ENCODE results near the gene TNNI3K.

TNNI3K gene

DNA sequence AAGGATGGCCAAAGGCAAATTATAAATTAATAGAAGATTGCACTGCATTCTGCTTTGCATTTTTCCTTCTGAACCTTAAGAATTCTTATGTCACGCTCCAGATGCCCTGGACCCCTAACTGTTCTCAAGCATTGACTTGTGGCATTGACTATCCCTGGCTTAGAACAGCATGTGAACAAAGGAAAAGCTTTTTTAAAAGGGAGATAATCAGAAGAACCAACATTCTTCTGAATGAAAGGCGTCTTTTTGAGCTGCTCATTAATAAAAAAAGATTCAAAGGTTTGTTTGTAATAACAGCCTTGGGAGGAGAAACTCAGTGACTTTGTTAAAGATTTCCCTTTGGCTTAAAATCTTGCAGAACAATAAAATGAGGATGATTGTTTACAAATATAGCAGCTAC lies 105.5 kb downstream of the TNNI3K start:
- H3K4me3 Mint-ChIP-seq: no peak overlapping the region
- H3K9me3 Mint-ChIP-seq: no peaks in the 10 kb centered on the region
- H3K36me3 Mint-ChIP-seq (ENCODE audit: low read depth): no peaks in the 10 kb centered on the region
- no peaks in the 10 kb centered on the region for H3K4me1 Mint-ChIP-seq (ENCODE audit: low read depth)
- no peaks in the 10 kb centered on the region for H3K27me3 Mint-ChIP-seq
- no peak overlapping the region for H3K27ac Mint-ChIP-seq

- no peaks in the 10 kb centered on the region for H3K4me1 Mint-ChIP-seq (ENCODE audit: low read depth)
- no peak overlapping the region for H3K27ac Mint-ChIP-seq
- H3K36me3 Mint-ChIP-seq (ENCODE audit: low read depth): no peaks in the 10 kb centered on the region
- H3K27me3 Mint-ChIP-seq: no peaks in the 10 kb centered on the region
- H3K4me3 Mint-ChIP-seq: no peak overlapping the region
- H3K9me3 Mint-ChIP-seq: no peaks in the 10 kb centered on the region
Measured at GRCh38 chr1:74341702-74342339, 106.6 kb downstream of the TNNI3K start.

- Mint-ChIP-seq H3K27me3 (no peaks in the 10 kb centered on the region), H3K36me3 (ENCODE audit: low read depth) (no peaks in the 10 kb centered on the region), H3K27ac (no peak overlapping the region), H3K4me1 (ENCODE audit: low read depth) (no peaks in the 10 kb centered on the region), H3K4me3 (no peak overlapping the region), H3K9me3 (no peaks in the 10 kb centered on the region)
Measured at GRCh38 chr1:74343216-74343615, 108.0 kb downstream of the TNNI3K start.

GRCh38 chr1:74344387-74344786 lies 109.2 kb downstream of the TNNI3K start:
- Mint-ChIP-seq H3K27me3 (no peaks in the 10 kb centered on the region), H3K36me3 (ENCODE audit: low read depth) (no peaks in the 10 kb centered on the region)

DNA sequence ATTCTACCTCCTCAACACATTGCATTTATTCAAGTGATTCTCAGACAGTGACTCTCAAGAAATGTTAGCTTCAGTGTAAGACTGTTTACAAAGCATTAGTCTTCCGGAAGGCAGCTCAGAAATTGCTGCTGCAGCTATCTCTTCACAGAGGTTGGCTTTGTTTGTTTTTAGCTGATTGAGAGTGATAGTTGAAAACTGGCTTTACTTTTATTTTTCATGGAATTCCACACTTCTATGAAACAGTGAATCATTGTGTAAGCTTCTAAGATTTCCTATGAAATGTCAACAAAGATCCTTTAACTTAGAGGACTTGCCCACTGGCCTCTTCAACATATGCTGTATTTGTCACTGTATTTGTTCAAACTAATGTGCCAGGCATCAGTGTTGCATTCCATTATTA lies 121.3 kb downstream of the TNNI3K start:
- Mint-ChIP-seq H3K27me3 (no peaks in the 10 kb centered on the region), H3K4me1 (ENCODE audit: low read depth) (no peaks in the 10 kb centered on the region), H3K9me3 (no peaks in the 10 kb centered on the region), H3K36me3 (ENCODE audit: low read depth) (no peaks in the 10 kb centered on the region), H3K27ac (no peak overlapping the region), H3K4me3 (no peak overlapping the region)

More at GRCh38 chr1:74344387-74344786, 109.2 kb downstream of the TNNI3K start:
- no peaks in the 10 kb centered on the region for H3K4me1 Mint-ChIP-seq (ENCODE audit: low read depth)
- no peaks in the 10 kb centered on the region for H3K9me3 Mint-ChIP-seq
- no peak overlapping the region for H3K4me3 Mint-ChIP-seq
- H3K27ac Mint-ChIP-seq: no peak overlapping the region

GRCh38 chr1:74357150-74357549 lies 122.0 kb downstream of the TNNI3K start:
- no peaks in the 10 kb centered on the region for H3K36me3 Mint-ChIP-seq (ENCODE audit: low read depth)
- no peak overlapping the region for H3K27ac Mint-ChIP-seq
- no peaks in the 10 kb centered on the region for H3K9me3 Mint-ChIP-seq
- H3K4me1 Mint-ChIP-seq (ENCODE audit: low read depth): no peaks in the 10 kb centered on the region
- H3K27me3 Mint-ChIP-seq: no peaks in the 10 kb centered on the region
- no peak overlapping the region for H3K4me3 Mint-ChIP-seq

GRCh38 chr1:74357756-74358155 lies 122.6 kb downstream of the TNNI3K start:
- Mint-ChIP-seq H3K36me3 (ENCODE audit: low read depth) (no peaks in the 10 kb centered on the region), H3K4me3 (no peak overlapping the region), H3K4me1 (ENCODE audit: low read depth) (no peaks in the 10 kb centered on the region), H3K9me3 (no peaks in the 10 kb centered on the region), H3K27me3 (no peaks in the 10 kb centered on the region), H3K27ac (no peak overlapping the region)

DNA sequence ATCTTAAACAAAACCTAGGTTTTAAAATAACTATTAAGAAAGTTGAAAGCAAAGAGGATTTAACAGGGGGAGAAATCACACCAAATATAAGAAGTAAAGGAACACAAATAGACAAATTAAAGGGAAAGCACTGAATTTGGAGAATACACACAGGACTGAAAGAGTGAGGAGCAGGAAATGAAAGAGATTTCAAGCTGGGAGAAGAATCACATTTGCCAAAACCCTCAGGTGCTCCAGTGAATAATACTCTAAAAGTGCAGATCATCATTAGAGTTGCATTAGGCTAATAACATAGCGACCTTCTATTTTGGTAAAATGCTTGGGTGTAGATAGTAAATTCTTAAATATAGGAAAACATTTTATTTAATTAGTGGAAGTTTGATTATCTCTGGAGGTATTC lies 127.5 kb downstream of the TNNI3K start:
- H3K27ac Mint-ChIP-seq: no peak overlapping the region
- H3K27me3 Mint-ChIP-seq: no peaks in the 10 kb centered on the region
- H3K9me3 Mint-ChIP-seq: no peaks in the 10 kb centered on the region
- H3K36me3 Mint-ChIP-seq (ENCODE audit: low read depth): no peaks in the 10 kb centered on the region
- H3K4me3 Mint-ChIP-seq: no peak overlapping the region
- H3K4me1 Mint-ChIP-seq (ENCODE audit: low read depth): no peaks in the 10 kb centered on the region

GRCh38 chr1:74363220-74363619 lies 128.0 kb downstream of the TNNI3K start:
- H3K27ac Mint-ChIP-seq: no peak overlapping the region
- no peaks in the 10 kb centered on the region for H3K36me3 Mint-ChIP-seq (ENCODE audit: low read depth)
- H3K9me3 Mint-ChIP-seq: no peaks in the 10 kb centered on the region
- H3K4me1 Mint-ChIP-seq (ENCODE audit: low read depth): no peaks in the 10 kb centered on the region
- H3K4me3 Mint-ChIP-seq: no peak overlapping the region
- H3K27me3 Mint-ChIP-seq: no peaks in the 10 kb centered on the region

DNA sequence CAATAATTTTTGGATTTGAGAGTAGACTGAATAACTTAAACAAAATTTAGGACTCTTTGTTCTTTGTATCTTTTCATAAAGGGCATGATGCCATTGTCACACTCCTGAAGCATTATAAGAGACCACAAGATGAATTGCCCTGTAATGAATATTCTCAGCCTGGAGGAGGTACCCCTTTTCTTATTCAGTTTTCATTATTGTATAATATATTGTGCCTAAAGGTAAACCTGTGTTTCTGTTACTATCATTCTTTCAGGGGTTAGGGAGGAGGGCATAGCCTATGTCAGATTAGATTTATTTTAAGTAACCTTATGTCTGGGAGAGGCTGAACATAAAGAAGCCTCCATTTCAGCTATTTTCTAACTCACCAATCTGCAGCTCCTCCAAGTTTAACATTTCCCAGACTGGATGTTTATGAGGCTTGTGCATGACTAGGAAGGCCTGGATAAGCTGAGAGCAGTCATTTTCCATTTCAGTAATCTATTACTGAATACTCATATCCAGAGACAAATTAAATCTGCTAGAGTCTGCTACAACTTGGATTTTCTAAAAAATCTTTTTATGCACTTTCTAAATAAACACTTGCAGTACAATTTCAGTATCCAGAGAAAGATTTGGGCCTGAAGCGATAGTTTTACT lies 132.1 kb downstream of the TNNI3K start:
- Mint-ChIP-seq H3K36me3 (ENCODE audit: low read depth) (no peaks in the 10 kb centered on the region), H3K9me3 (no peaks in the 10 kb centered on the region), H3K4me3 (no peak overlapping the region), H3K27ac (no peak overlapping the region), H3K4me1 (ENCODE audit: low read depth) (no peaks in the 10 kb centered on the region), H3K27me3 (no peaks in the 10 kb centered on the region)

- no peaks in the 10 kb centered on the region for H3K4me1 Mint-ChIP-seq (ENCODE audit: low read depth)
- H3K4me3 Mint-ChIP-seq: no peak overlapping the region
- no peaks in the 10 kb centered on the region for H3K9me3 Mint-ChIP-seq
- H3K27ac Mint-ChIP-seq: no peak overlapping the region
- no peaks in the 10 kb centered on the region for H3K36me3 Mint-ChIP-seq (ENCODE audit: low read depth)
- H3K27me3 Mint-ChIP-seq: no peaks in the 10 kb centered on the region
Measured at GRCh38 chr1:74368335-74368734, 133.1 kb downstream of the TNNI3K start.

- no peaks in the 10 kb centered on the region for H3K36me3 Mint-ChIP-seq (ENCODE audit: low read depth)
- H3K9me3 Mint-ChIP-seq: no peaks in the 10 kb centered on the region
- no peaks in the 10 kb centered on the region for H3K4me1 Mint-ChIP-seq (ENCODE audit: low read depth)
- H3K27ac Mint-ChIP-seq: no peak overlapping the region
- no peaks in the 10 kb centered on the region for H3K27me3 Mint-ChIP-seq
- no peak overlapping the region for H3K4me3 Mint-ChIP-seq
Measured at GRCh38 chr1:74375376-74375775, 140.2 kb downstream of the TNNI3K start.

- no peaks in the 10 kb centered on the region for H3K9me3 Mint-ChIP-seq
- no peak overlapping the region for H3K27ac Mint-ChIP-seq
- H3K36me3 Mint-ChIP-seq (ENCODE audit: low read depth): no peaks in the 10 kb centered on the region
- H3K27me3 Mint-ChIP-seq: no peaks in the 10 kb centered on the region
- H3K4me1 Mint-ChIP-seq (ENCODE audit: low read depth): no peaks in the 10 kb centered on the region
- H3K4me3 Mint-ChIP-seq: no peak overlapping the region
Measured at GRCh38 chr1:74380252-74380651, 145.1 kb downstream of the TNNI3K start.

DNA sequence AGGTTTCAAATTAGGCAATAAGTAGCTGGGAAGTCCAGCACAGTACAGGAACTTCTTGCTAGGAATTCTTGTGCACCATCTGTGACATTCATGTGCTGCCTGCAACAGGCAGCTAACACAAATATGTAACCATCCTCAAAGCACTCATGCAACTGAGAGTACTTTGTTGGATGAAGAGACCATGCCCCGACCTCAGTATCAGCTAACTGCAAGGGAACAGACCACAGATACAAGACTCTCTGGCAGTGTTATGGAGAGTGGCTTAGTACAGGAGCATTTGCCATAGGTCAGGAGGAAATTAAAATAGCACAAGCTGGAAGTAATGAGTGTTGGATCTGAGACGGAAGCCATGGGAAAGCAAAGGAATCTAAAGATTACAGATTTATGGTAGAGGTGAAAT lies 153.7 kb downstream of the TNNI3K start:
- no peaks in the 10 kb centered on the region for H3K36me3 Mint-ChIP-seq (ENCODE audit: low read depth)
- H3K4me3 Mint-ChIP-seq: no peak overlapping the region
- no peaks in the 10 kb centered on the region for H3K4me1 Mint-ChIP-seq (ENCODE audit: low read depth)
- no peaks in the 10 kb centered on the region for H3K27me3 Mint-ChIP-seq
- H3K9me3 Mint-ChIP-seq: no peaks in the 10 kb centered on the region
- H3K27ac Mint-ChIP-seq: no peak overlapping the region

DNA sequence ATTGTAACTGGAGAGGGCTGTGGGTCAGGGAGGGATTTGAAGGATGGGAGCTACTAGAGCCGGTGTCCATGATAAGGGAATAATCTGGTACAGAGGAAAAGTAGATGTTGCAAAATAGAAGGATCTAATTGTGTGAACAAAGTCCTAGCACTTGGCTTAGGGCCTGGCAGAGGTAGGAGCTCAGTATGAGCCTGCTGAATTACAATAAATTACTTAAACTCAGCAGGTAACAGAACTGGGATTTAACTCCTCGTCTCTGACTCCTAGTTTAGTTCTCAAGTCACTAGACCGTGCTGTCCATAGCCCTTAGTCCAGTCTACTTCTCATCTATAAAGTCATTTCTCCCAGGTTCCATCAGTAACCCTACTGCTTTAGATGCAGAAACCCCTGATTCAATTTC lies 157.0 kb downstream of the TNNI3K start:
- no peaks in the 10 kb centered on the region for H3K4me1 Mint-ChIP-seq (ENCODE audit: low read depth)

DNA sequence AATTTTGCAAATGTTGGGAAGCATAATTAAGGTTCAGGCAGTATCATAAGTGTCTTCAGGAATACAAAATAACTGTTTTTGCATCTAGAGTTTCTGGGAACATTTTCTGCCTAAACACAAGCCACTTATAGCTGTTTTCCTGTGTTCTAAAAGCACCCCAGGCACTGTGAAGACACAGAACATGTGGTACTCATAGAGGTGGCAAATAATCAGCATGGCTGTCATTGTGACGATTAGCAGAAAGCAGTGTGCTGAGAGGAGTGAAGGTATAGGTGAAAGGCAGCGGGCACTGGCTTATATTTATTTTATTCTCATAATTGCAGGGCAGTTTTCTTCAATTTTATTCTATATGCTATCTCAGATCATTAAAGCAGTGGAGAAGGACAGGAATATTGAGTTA lies 157.7 kb downstream of the TNNI3K start:
- Mint-ChIP-seq H3K36me3 (ENCODE audit: low read depth) (no peaks in the 10 kb centered on the region), H3K27me3 (no peaks in the 10 kb centered on the region), H3K4me3 (no peak overlapping the region), H3K9me3 (no peaks in the 10 kb centered on the region), H3K27ac (no peak overlapping the region), H3K4me1 (ENCODE audit: low read depth) (no peaks in the 10 kb centered on the region)

More for the DNA sequence above, 157.0 kb downstream of the TNNI3K start:
- no peaks in the 10 kb centered on the region for H3K27me3 Mint-ChIP-seq
- no peaks in the 10 kb centered on the region for H3K9me3 Mint-ChIP-seq
- no peaks in the 10 kb centered on the region for H3K36me3 Mint-ChIP-seq (ENCODE audit: low read depth)
- no peak overlapping the region for H3K27ac Mint-ChIP-seq
- H3K4me3 Mint-ChIP-seq: no peak overlapping the region

All from stimulated activated naive CD8-positive, alpha-beta T cell treated with anti-CD3 and anti-CD28 coated beads, Interleukin-15, Interleukin-2, amounts not matched to agents 100 ng/mL and 50 ng/mL, for 24 hours (primary cell).